Osteoblast (primary cell): ENCODE results near the gene TP53AIP1. TPM values are rescaled to one million over a fixed set of nuclear protein-coding genes. Genes with fewer than 3 reads are reported as not detected.

ENCODE experiments used
- DNase-seq: peaks from one replicate; pipeline ENCODE4 v3.0.0; 2011; ENCODE audit warnings: low spot score, mixed read lengths; ENCODE audit not compliant: insufficient read length; ENCODE audit errors: missing footprints
- H2AFZ ChIP-seq: 2 replicates; pipeline ENCODE4 v1.6.0; 2011; ENCODE audit warnings: mild to moderate bottlenecking, low read length
- H3K27ac ChIP-seq: 2 replicates; pipeline ENCODE4 v1.5.1; 2011; ENCODE audit warnings: mild to moderate bottlenecking, low read depth, low read length, moderate library complexity
- H3K27me3 ChIP-seq: 2 replicates; pipeline ENCODE4 v1.6.0; 2012; ENCODE audit warnings: mild to moderate bottlenecking, control low read depth, inconsistent platforms, low read length, moderate library complexity; ENCODE audit not compliant: insufficient read depth
- H3K36me3 ChIP-seq: 2 replicates; pipeline ENCODE4 v1.5.1; 2011; ENCODE audit warnings: mild to moderate bottlenecking, low read length, control low read depth, moderate library complexity; ENCODE audit not compliant: insufficient read depth
- H3K4me1 ChIP-seq: 2 replicates; pipeline ENCODE4 v1.5.1; 2011; ENCODE audit warnings: mild to moderate bottlenecking, low read length, control low read depth, moderate library complexity; ENCODE audit not compliant: insufficient read depth
- H3K4me2 ChIP-seq: 2 replicates; pipeline ENCODE4 v1.6.0; 2011; ENCODE audit warnings: mild to moderate bottlenecking, low read length; ENCODE audit not compliant: insufficient read depth
- H3K4me3 ChIP-seq: fragments of 200-600 bp; sonication (generic); 3 replicates; pipeline ENCODE4 v1.5.1; 2012; ENCODE audit warnings: mild to moderate bottlenecking, low read length, inconsistent platforms; ENCODE audit not compliant: insufficient read depth
- H3K79me2 ChIP-seq: 2 replicates; pipeline ENCODE4 v1.6.0; 2012; ENCODE audit warnings: mild to moderate bottlenecking, low read length, control low read depth, inconsistent platforms; ENCODE audit not compliant: insufficient read depth
- H3K9me3 ChIP-seq: 2 replicates; pipeline ENCODE4 v1.5.1; 2011; ENCODE audit warnings: low read depth, low read length, control low read depth
- H4K20me1 ChIP-seq: 2 replicates; pipeline ENCODE4 v1.6.0; 2012; ENCODE audit warnings: mild to moderate bottlenecking, low read length, control low read depth; ENCODE audit not compliant: insufficient read depth
- CTCF ChIP-seq: IDR thresholded peaks from 2 replicates; pipeline ENCODE4 v1.5.1; 2011; ENCODE audit warnings: mild to moderate bottlenecking, low read depth, low read length, moderate library complexity; ENCODE audit errors: extremely low read depth
- total RNA-seq: library from RNA; depleted of rRNA; stranded (reverse); fragments of >200 nt; gene quantifications from 2 replicates; pipeline ENCODE4 v1.2.3, GENCODE V29; 2012

TP53AIP1 gene
- total RNA-seq, 1 donor, result under 0.01 TPM

GRCh38 chr11:128915149-128915521, 27.5 kb downstream of the TP53AIP1 start:
- Histone ChIP-seq H3K27me3 (peaks cover 12% of the 10 kb centered on the region), H3K4me2 (no peak overlapping the region), H3K79me2 (no peaks in the 10 kb centered on the region), H3K9me3 (no peaks in the 10 kb centered on the region), H4K20me1 (no peaks in the 10 kb centered on the region), H3K27ac (no peak overlapping the region), H3K4me1 (no peaks in the 10 kb centered on the region), H2AFZ (no peak overlapping the region), H3K36me3 (no peaks in the 10 kb centered on the region), H3K4me3 (no peak overlapping the region)
- DNase-seq, result peak; percentile 29
- TF ChIP-seq CTCF, result no peak

- H3K4me2 ChIP-seq, result no peak overlapping the region
- peak; percentile 58 for DNase-seq
- no peak overlapping the region for H2AFZ ChIP-seq
- H3K27ac ChIP-seq, result no peak overlapping the region
- H3K4me1 ChIP-seq, result no peaks in the 10 kb centered on the region
- no peaks in the 10 kb centered on the region for H3K79me2 ChIP-seq
- H3K36me3 ChIP-seq, result no peaks in the 10 kb centered on the region
- H3K27me3 ChIP-seq, result peaks cover 6% of the 10 kb centered on the region
- H4K20me1 ChIP-seq, result no peaks in the 10 kb centered on the region
- no peak for TF ChIP-seq CTCF
- no peaks in the 10 kb centered on the region for H3K9me3 ChIP-seq
- no peak overlapping the region for H3K4me3 ChIP-seq
Measured at GRCh38 chr11:128914216-128915148, 28.2 kb downstream of the TP53AIP1 start.

- no peak overlapping the region for H3K27ac ChIP-seq
- H3K4me1 ChIP-seq, result peaks cover 1% of the 10 kb centered on the region
- no peaks in the 10 kb centered on the region for H3K9me3 ChIP-seq
- H2AFZ ChIP-seq, result no peak overlapping the region
- peaks cover 6% of the 10 kb centered on the region for H3K27me3 ChIP-seq
- H3K36me3 ChIP-seq, result no peaks in the 10 kb centered on the region
- no peak for TF ChIP-seq CTCF
- no peaks in the 10 kb centered on the region for H3K79me2 ChIP-seq
- peak; percentile 37 for DNase-seq
- H3K4me2 ChIP-seq, result no peak overlapping the region
- H4K20me1 ChIP-seq, result no peaks in the 10 kb centered on the region
- H3K4me3 ChIP-seq, result no peak overlapping the region
Measured at GRCh38 chr11:128913806-128914205, 28.9 kb downstream of the TP53AIP1 start.

- Histone ChIP-seq H4K20me1 (no peaks in the 10 kb centered on the region), H3K27ac (no peak overlapping the region), H3K4me1 (peaks cover 12% of the 10 kb centered on the region), H3K4me2 (no peak overlapping the region), H3K27me3 (no peaks in the 10 kb centered on the region), H3K4me3 (no peak overlapping the region), H3K79me2 (no peaks in the 10 kb centered on the region), H2AFZ (no peak overlapping the region), H3K9me3 (no peaks in the 10 kb centered on the region), H3K36me3 (no peaks in the 10 kb centered on the region)
- no peak for TF ChIP-seq CTCF
- no peak for DNase-seq
Measured at GRCh38 chr11:128911701-128912100, 31.0 kb downstream of the TP53AIP1 start.
